D721Med (cell line): ENCODE data around the gene AMN.

ENCODE experiments used
- DNase-seq: peaks from one replicate; pipeline ENCODE4 v3.0.0; 2011; ENCODE audit warnings: low spot score; ENCODE audit not compliant: insufficient read length
- FAIRE-seq: peaks from 2 replicates; lab custom pipeline; 2011; peaks lifted over from hg19 to GRCh38; lab: Jason Lieb, UNC
- CTCF ChIP-seq: IDR thresholded peaks from 2 replicates; pipeline ENCODE4 v1.5.1; 2012; ENCODE audit warnings: mild to moderate bottlenecking, control low read depth; ENCODE audit not compliant: insufficient read depth; ENCODE audit errors: missing control alignments

AMN gene

GRCh38 chr14:102949801-102950451, 27.5 kb downstream of the AMN start:
- no peak for TF ChIP-seq CTCF
- FAIRE-seq (no peak), DNase-seq (no peak)

GRCh38 chr14:102951034-102951433, 28.6 kb downstream of the AMN start:
- no peak for FAIRE-seq
- no peak for DNase-seq
- TF ChIP-seq CTCF = no peak

- DNase-seq = no peak
- TF ChIP-seq CTCF = no peak
- FAIRE-seq = no peak
Observed at GRCh38 chr14:102951799-102952198, 29.3 kb downstream of the AMN start.

GRCh38 chr14:102952276-102952675, 29.8 kb downstream of the AMN start:
- TF ChIP-seq CTCF = no peak
- FAIRE-seq = no peak
- DNase-seq = no peak

GRCh38 chr14:102953100-102953499, 30.6 kb downstream of the AMN start:
- no peak for FAIRE-seq

GRCh38 chr14:102954081-102954789, 31.8 kb downstream of the AMN start:
- FAIRE-seq = no peak
- DNase-seq = no peak
- TF ChIP-seq CTCF = no peak

More at GRCh38 chr14:102953100-102953499, 30.6 kb downstream of the AMN start:
- DNase-seq = no peak
- no peak for TF ChIP-seq CTCF
